HUES48 (cell line): ENCODE data around the gene ADAMTS2.

Experiments
- H3K27ac ChIP-seq: one replicate; pipeline ENCODE4 v1.7.0; 2013; ENCODE audit warnings: low read depth, low read length, inconsistent platforms
- H3K27me3 ChIP-seq: 2 replicates; pipeline ENCODE4 v1.6.1; 2013; ENCODE audit warnings: mild to moderate bottlenecking, low read length; ENCODE audit not compliant: control insufficient read depth, insufficient read depth
- H3K36me3 ChIP-seq: 2 replicates; pipeline ENCODE4 v1.6.1; 2013; ENCODE audit warnings: low read length; ENCODE audit not compliant: control insufficient read depth, insufficient read depth
- H3K4me1 ChIP-seq: 2 replicates; pipeline ENCODE4 v1.6.1; 2013; ENCODE audit warnings: mild to moderate bottlenecking, low read length; ENCODE audit not compliant: control insufficient read depth, insufficient read depth
- H3K4me3 ChIP-seq: 2 replicates; pipeline ENCODE4 v1.5.1; 2013; ENCODE audit warnings: mild to moderate bottlenecking, low read depth, low read length
- H3K9ac ChIP-seq: 2 replicates; pipeline ENCODE4 v1.6.1; 2013; ENCODE audit warnings: mild to moderate bottlenecking, low read depth, low read length, moderate library complexity
- H3K9me3 ChIP-seq: 2 replicates; pipeline ENCODE4 v1.6.1; 2013; ENCODE audit warnings: low read length; ENCODE audit not compliant: control insufficient read depth, insufficient read depth

ADAMTS2 gene

DNA sequence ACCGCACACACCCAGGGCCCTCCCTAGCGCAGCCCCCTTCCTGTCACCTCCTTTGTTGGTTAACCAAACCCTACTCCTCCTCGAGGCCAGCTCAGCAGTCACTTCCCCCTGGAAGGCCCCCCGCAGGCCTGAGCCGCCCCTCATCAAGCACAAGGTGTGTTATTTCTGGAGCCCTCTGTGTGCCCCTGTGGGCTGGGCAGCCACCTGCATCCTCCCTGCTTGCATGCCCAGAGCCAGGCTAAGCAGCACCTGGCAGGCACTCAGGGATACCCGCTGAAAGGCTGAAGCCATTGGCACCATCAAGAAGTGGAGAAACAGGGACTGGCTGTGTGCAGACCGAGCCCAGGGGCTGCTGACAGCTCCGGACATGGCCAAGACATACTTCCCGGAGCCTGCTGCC is 163.3 kb downstream of the ADAMTS2 start:
- Histone ChIP-seq H3K4me1 (peaks cover 14% of the 10 kb centered on the region; the same call in 1 of the 2 replicates), H3K9ac (no peak overlapping the region), H3K27ac (no peak overlapping the region), H3K4me3 (no peak overlapping the region), H3K9me3 (no peaks in the 10 kb centered on the region), H3K36me3 (no peaks in the 10 kb centered on the region), H3K27me3 (no peaks in the 10 kb centered on the region)

- Histone ChIP-seq H3K36me3 (no peaks in the 10 kb centered on the region), H3K4me3 (no peak overlapping the region), H3K9ac (no peak overlapping the region), H3K27ac (no peak overlapping the region), H3K9me3 (no peaks in the 10 kb centered on the region), H3K27me3 (no peaks in the 10 kb centered on the region), H3K4me1 (peaks cover 6% of the 10 kb centered on the region; the same call in 1 of the 2 replicates)
These were observed 164.2 kb downstream of the ADAMTS2 start for GRCh38 chr5:179180921-179181645.

DNA sequence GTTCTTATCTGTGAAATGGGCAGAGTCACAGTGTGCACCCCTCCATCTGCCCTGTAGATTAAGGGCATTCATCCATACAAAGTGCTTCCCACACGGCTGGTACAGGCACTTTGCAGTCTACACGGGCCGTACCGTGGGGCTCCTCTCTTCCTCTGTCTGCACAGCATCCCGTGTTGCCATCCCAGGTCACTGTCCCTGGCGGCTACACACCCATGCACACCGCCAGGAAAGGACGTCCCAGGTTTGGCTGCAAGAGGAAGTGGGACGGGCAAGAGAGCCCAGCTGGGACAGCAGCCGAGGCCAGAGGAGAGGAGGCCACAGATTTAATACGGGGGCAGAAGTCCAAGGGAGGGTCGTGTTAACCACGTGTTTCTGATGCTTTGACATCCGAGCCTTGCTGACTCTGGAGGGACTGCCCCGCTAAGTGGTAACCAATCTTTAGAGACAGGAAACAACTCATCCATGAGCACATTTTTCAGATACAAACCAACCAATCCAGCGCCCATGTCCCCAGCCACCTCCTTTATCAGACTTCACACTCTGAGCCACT is 165.1 kb downstream of the ADAMTS2 start:
- Histone ChIP-seq H3K27ac (no peak overlapping the region), H3K9me3 (no peaks in the 10 kb centered on the region), H3K36me3 (no peaks in the 10 kb centered on the region), H3K9ac (no peak overlapping the region), H3K4me3 (no peak overlapping the region), H3K27me3 (no peaks in the 10 kb centered on the region), H3K4me1 (no peaks in the 10 kb centered on the region)

GRCh38 chr5:179177711-179178575 is 167.3 kb downstream of the ADAMTS2 start:
- Histone ChIP-seq H3K27me3 (no peaks in the 10 kb centered on the region), H3K4me3 (no peak overlapping the region), H3K27ac (no peak overlapping the region), H3K4me1 (no peaks in the 10 kb centered on the region), H3K9ac (no peak overlapping the region), H3K36me3 (no peaks in the 10 kb centered on the region), H3K9me3 (no peaks in the 10 kb centered on the region)

- H3K4me3 ChIP-seq = no peak overlapping the region
- no peaks in the 10 kb centered on the region for H3K4me1 ChIP-seq
- H3K9me3 ChIP-seq = no peaks in the 10 kb centered on the region
- H3K9ac ChIP-seq = no peak overlapping the region
- no peak overlapping the region for H3K27ac ChIP-seq
- no peaks in the 10 kb centered on the region for H3K36me3 ChIP-seq
- H3K27me3 ChIP-seq = no peaks in the 10 kb centered on the region
These were observed 168.6 kb downstream of the ADAMTS2 start for GRCh38 chr5:179176571-179177230.

DNA sequence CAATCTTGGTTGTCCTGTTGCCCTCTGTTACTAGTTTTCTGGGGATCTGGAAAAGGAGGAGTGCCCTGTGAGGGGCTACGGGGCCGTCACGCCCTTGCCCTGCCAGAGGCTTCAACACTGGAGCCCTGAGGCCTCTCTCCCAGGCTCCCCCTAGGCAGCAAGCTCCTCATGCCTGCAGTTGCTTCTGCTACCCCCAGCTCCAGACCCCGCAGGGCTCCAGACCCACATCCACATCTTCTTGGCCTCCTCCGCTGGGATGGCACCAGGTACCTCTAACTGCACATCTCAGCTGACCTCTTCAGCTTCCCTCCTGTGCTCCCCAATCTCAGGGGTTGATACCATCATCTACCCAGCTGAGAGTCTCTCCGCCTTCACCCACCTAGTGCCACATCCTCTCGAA is 169.1 kb downstream of the ADAMTS2 start:
- Histone ChIP-seq H3K27me3 (no peaks in the 10 kb centered on the region), H3K9me3 (no peaks in the 10 kb centered on the region), H3K4me1 (no peaks in the 10 kb centered on the region), H3K4me3 (no peak overlapping the region), H3K36me3 (no peaks in the 10 kb centered on the region), H3K27ac (no peak overlapping the region), H3K9ac (no peak overlapping the region)

- H3K4me3 ChIP-seq = no peak overlapping the region
- no peaks in the 10 kb centered on the region for H3K4me1 ChIP-seq
- H3K9ac ChIP-seq = no peak overlapping the region
- H3K36me3 ChIP-seq = no peaks in the 10 kb centered on the region
- no peaks in the 10 kb centered on the region for H3K27me3 ChIP-seq
- H3K27ac ChIP-seq = no peak overlapping the region
- H3K9me3 ChIP-seq = no peaks in the 10 kb centered on the region
These were observed 173.2 kb downstream of the ADAMTS2 start for GRCh38 chr5:179171816-179172745.

DNA sequence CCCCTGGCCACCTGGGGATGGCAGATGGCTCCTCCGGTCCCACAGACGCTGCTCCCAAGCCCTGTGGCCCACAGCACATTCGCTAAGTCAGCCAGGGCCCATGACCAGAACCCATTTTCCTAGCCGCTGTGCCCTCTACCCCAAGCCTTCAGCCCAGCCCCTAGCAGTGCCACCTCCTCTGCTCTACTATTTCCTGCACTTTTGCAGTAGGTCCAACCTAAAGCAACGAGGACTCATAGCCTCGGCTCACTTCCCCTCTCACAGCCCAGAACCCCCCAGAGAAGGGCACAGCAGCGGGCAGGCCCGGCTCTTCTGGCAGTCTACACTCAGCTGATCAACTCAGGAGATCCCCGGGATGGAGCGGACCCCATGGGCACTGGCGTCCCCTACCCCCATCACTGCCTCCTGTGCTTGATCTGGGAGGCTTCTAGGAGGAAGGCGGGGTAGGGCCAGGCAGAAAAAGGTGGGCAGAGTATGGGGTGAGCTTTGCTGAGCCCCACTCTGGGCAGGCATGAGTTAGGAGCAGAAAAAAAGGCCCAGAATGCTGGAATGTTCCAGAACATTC is 173.9 kb downstream of the ADAMTS2 start:
- Histone ChIP-seq H3K27ac (no peak overlapping the region), H3K9me3 (no peaks in the 10 kb centered on the region), H3K4me3 (no peak overlapping the region), H3K36me3 (no peaks in the 10 kb centered on the region), H3K4me1 (no peaks in the 10 kb centered on the region), H3K27me3 (no peaks in the 10 kb centered on the region), H3K9ac (no peak overlapping the region)

- no peak overlapping the region for H3K9ac ChIP-seq
- no peaks in the 10 kb centered on the region for H3K36me3 ChIP-seq
- H3K27me3 ChIP-seq = no peaks in the 10 kb centered on the region
- H3K4me3 ChIP-seq = no peak overlapping the region
- H3K9me3 ChIP-seq = no peaks in the 10 kb centered on the region
- H3K4me1 ChIP-seq = no peaks in the 10 kb centered on the region
- no peak overlapping the region for H3K27ac ChIP-seq
These were observed 174.7 kb downstream of the ADAMTS2 start for GRCh38 chr5:179170606-179171005.

- H3K27ac ChIP-seq = no peak overlapping the region
- H3K4me1 ChIP-seq = no peaks in the 10 kb centered on the region
- H3K27me3 ChIP-seq = no peaks in the 10 kb centered on the region
- H3K9me3 ChIP-seq = no peaks in the 10 kb centered on the region
- H3K36me3 ChIP-seq = no peaks in the 10 kb centered on the region
- no peak overlapping the region for H3K4me3 ChIP-seq
- no peak overlapping the region for H3K9ac ChIP-seq
These were observed 175.4 kb downstream of the ADAMTS2 start for GRCh38 chr5:179169836-179170235.
